ENCODE measurements around the gene RICTOR. TPM values are rescaled to one million over a fixed set of nuclear protein-coding genes. Genes with fewer than 3 reads are reported as not detected.

RICTOR gene
- total and polyA plus RNA-seq, 10 donors: 6.3 to 70.9 (median 58.5) TPM

DNA sequence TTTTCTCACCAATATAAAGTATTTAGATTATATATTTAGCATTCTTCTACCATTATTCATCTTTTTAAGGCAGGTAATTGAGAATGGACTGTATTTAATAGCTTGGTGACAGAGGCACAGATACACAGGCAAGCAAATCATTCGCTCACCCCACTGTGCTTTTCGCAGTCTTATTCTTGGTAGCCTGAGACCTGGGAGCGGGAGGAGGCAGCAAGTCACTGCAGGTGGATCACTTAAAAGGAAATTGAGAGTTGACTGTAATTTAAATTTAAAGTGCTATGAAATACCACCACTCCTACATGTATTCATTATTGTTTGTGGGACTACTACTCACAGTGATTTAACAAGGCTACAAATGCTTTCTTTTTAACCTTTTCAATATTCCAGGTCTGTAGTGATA is 9.7 kb downstream of the RICTOR start:
- WGBS, 5 donors: 97 to 99% (median 98%) methylated on average over 3 of the region's 3 CpGs
- Histone ChIP-seq H3K9me3 (peaks cover 0 to 21% (median 15%) of the 10 kb centered on the region in 8 donors), H3K4me1 (peaks cover 0 to 93% (median 41%) of the 10 kb centered on the region in 6 donors), H3K36me3 (peaks cover 0 to 55% (median 16%) of the 10 kb centered on the region in 6 donors), H3K27me3 (replicated peaks in 1 of 7) (no peaks in the 10 kb centered on the region), H3K27ac (no peak overlapping the region), H3K4me3 (no peak overlapping the region)
- intact Hi-C loops (cut with DNase I; ENCODE audit: low total_unique reads): no loop called here
- TF ChIP-seq, protein P1, sequence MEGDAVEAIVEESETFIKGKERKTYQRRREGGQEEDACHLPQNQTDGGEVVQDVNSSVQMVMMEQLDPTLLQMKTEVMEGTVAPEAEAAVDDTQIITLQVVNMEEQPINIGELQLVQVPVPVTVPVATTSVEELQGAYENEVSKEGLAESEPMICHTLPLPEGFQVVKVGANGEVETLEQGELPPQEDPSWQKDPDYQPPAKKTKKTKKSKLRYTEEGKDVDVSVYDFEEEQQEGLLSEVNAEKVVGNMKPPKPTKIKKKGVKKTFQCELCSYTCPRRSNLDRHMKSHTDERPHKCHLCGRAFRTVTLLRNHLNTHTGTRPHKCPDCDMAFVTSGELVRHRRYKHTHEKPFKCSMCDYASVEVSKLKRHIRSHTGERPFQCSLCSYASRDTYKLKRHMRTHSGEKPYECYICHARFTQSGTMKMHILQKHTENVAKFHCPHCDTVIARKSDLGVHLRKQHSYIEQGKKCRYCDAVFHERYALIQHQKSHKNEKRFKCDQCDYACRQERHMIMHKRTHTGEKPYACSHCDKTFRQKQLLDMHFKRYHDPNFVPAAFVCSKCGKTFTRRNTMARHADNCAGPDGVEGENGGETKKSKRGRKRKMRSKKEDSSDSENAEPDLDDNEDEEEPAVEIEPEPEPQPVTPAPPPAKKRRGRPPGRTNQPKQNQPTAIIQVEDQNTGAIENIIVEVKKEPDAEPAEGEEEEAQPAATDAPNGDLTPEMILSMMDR (IDR thresholded peaks at IDR 0.05 in 8 of 11, conservative IDR thresholded peaks at IDR 0.05 in 3 of 11): no peak
- TF ChIP-seq POLR2A (IDR thresholded peaks at IDR 0.05) (no peak), POLR2AphosphoS5 (IDR thresholded peaks at IDR 0.05) (no peak)
- DNase-seq: no peak

DNA sequence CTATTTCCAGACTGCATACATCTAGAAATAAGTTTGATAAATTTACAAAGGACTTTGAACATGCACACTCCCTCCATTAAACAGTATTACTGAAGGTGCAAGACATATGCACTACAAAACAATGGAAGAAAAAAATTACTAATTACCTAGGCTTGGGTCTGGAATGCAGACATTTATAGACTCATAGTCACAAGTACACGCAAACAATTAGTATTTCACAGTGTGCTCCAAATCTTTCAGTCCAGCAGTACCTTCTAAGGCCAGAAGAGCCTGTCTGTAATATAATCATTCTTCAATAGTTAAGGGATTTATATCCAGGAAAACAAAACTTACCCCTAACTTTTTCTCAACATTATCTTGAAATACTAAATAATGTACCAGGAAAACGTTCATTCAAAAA is 11.2 kb downstream of the RICTOR start:
- Histone ChIP-seq H3K4me1 (peaks cover 10 to 93% (median 55%) of the 10 kb centered on the region in 6 donors), H3K4me3 (no peak overlapping the region), H3K27me3 (replicated peaks in 1 of 7) (no peaks in the 10 kb centered on the region), H3K36me3 (peaks cover 0 to 42% (median 16%) of the 10 kb centered on the region in 6 donors), H3K27ac (no peak overlapping the region), H3K9me3 (peaks cover 0 to 21% (median 15%) of the 10 kb centered on the region in 8 donors)
- no peak for DNase-seq
- TF ChIP-seq, protein P1 (IDR thresholded peaks at IDR 0.05 in 8 of 11, conservative IDR thresholded peaks at IDR 0.05 in 3 of 11): no peak
- intact Hi-C loops (cut with DNase I; ENCODE audit: low total_unique reads): no loop called here
- WGBS, 5 donors: 78 to 89% (median 84%) methylated on average over 2 of the region's 2 CpGs

DNA sequence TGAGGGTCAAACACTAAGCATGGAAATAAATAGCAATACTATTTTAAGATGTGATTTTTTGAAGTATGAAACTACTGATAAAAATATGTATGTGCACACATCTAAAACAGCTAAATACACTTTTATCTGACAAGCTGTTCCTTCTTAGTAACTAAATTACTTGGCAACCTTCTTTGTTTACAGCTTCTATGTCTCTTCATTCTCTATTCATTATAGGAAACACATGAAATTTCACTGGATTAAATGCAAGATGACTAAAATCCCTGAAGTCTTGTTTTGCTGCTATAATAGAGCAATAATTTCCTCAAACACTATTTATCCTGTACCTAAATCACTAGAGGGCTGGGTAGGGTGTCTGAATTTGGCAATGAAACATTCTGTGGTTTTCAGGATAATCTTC is 11.7 kb downstream of the RICTOR start:
- DNase-seq: no peak
- H3K4me3 ChIP-seq: no peak overlapping the region
- intact Hi-C loops (cut with DNase I; ENCODE audit: low total_unique reads): no loop called here
- H3K9me3 ChIP-seq: peaks cover 0 to 21% (median 15%) of the 10 kb centered on the region in 8 donors
- H3K27me3 ChIP-seq (replicated peaks in 1 of 7): no peaks in the 10 kb centered on the region
- TF ChIP-seq POLR2AphosphoS5 (IDR thresholded peaks at IDR 0.05): no peak
- TF ChIP-seq, protein P1 (IDR thresholded peaks at IDR 0.05 in 8 of 11, conservative IDR thresholded peaks at IDR 0.05 in 3 of 11): no peak
- no peak for TF ChIP-seq POLR2A (IDR thresholded peaks at IDR 0.05)
- H3K36me3 ChIP-seq: peaks cover 0 to 40% (median 16%) of the 10 kb centered on the region in 6 donors
- H3K27ac ChIP-seq: no peak overlapping the region
- H3K4me1 ChIP-seq: peaks cover 14 to 93% (median 59%) of the 10 kb centered on the region in 6 donors

DNA sequence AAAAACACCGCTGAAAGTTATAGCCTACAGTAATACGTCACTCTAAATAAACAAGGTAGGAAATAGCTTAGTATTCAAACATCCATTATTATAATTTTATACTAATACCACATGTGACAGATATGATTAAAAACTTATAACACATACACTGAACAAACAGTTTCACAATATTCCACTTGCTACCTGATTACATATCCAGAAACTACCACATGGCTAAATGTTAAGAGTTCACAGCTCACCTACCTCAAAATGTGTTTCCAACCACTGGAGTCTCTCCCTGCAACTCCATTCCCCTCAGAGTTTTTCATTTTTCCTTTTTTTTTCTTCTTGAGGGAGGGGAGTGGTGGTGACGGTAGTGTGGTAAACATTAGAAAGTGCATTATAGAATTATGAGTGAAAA is 12.1 kb downstream of the RICTOR start:
- intact Hi-C loops (cut with DNase I; ENCODE audit: low total_unique reads): no loop called here
- Histone ChIP-seq H3K27me3 (replicated peaks in 1 of 7) (no peaks in the 10 kb centered on the region), H3K27ac (no peak overlapping the region), H3K9me3 (peaks cover 0 to 17% (median 15%) of the 10 kb centered on the region in 8 donors), H3K4me1 (peaks cover 17 to 95% (median 63%) of the 10 kb centered on the region in 6 donors), H3K36me3 (peaks cover 0 to 37% (median 14%) of the 10 kb centered on the region in 6 donors), H3K4me3 (no peak overlapping the region)
- WGBS, 5 donors: 90 to 96% (median 94%) methylated on average over 3 of the region's 3 CpGs
- TF ChIP-seq, protein P1 (IDR thresholded peaks at IDR 0.05 in 8 of 11, conservative IDR thresholded peaks at IDR 0.05 in 3 of 11): no peak
- no peak for TF ChIP-seq POLR2AphosphoS5 (IDR thresholded peaks at IDR 0.05)
- TF ChIP-seq POLR2A (IDR thresholded peaks at IDR 0.05): no peak
- no peak for DNase-seq

Measured in spleen (tissue), 11 donors.